Lung microvascular endothelial cell (primary cell): ENCODE results near the gene MAPK10. TPM values are rescaled to one million over a fixed set of nuclear protein-coding genes. Genes with fewer than 3 reads are reported as not detected.

Experiments used
- total RNA-seq: library from RNA; depleted of rRNA; stranded (reverse); fragments of >200 nt; gene quantifications from 2 replicates; pipeline ENCODE4 v1.2.1, GENCODE V29; 2014

The MAPK10 gene
- total RNA-seq, 1 donor from 2014 or later, result under 0.01 TPM

Other genes with a start within 250 kb of the MAPK10 start
- gene PTPN13, start 234.3 kb upstream of the MAPK10 start, total RNA-seq, result 0.20 and 0.22 TPM in 2 replicates